ENCODE measurements around the gene MFSD8. TPM values are rescaled to one million over a fixed set of nuclear protein-coding genes. Genes with fewer than 3 reads are reported as not detected.
"Not testable (repeated sequence)": the region's sequence is repeated elsewhere in the genome, so short reads cannot be mapped to it uniquely, and the experiment has no call there.

MFSD8 gene
- total RNA-seq, 1 donor from 2014 or later: 20.2 TPM

- no peak overlapping the region for H3K4me3 Mint-ChIP-seq (ENCODE audit: low read depth)
- DNase-seq (ENCODE audit: low spot score): no peak
- no peak overlapping the region for H3K27ac Mint-ChIP-seq
- peaks cover 39% of the 10 kb centered on the region for H3K36me3 Mint-ChIP-seq (ENCODE audit: low read depth)
- intact Hi-C loops (cut with micrococcal nuclease): no loop called here
- no peaks in the 10 kb centered on the region for H3K27me3 Mint-ChIP-seq (ENCODE audit: low read depth)
- H3K4me1 Mint-ChIP-seq (ENCODE audit: low read depth): no peaks in the 10 kb centered on the region
- no peaks in the 10 kb centered on the region for H3K9me3 Mint-ChIP-seq
These were observed 42.7 kb downstream of the MFSD8 start for GRCh38 chr4:127922226-127922625.

- Mint-ChIP-seq H3K36me3 (ENCODE audit: low read depth) (peaks cover 30% of the 10 kb centered on the region), H3K4me3 (ENCODE audit: low read depth) (no peak overlapping the region), H3K27me3 (ENCODE audit: low read depth) (no peaks in the 10 kb centered on the region), H3K27ac (no peak overlapping the region), H3K9me3 (no peaks in the 10 kb centered on the region), H3K4me1 (ENCODE audit: low read depth) (no peaks in the 10 kb centered on the region)
- DNase-seq (ENCODE audit: low spot score): no peak
- intact Hi-C loops (cut with micrococcal nuclease): no loop called here
These were observed 44.5 kb downstream of the MFSD8 start for GRCh38 chr4:127920521-127920920.

GRCh38 chr4:127917151-127917550 lies 47.8 kb downstream of the MFSD8 start:
- intact Hi-C loops (cut with micrococcal nuclease): no loop called here
- no peak overlapping the region for H3K27ac Mint-ChIP-seq
- H3K27me3 Mint-ChIP-seq (ENCODE audit: low read depth): no peaks in the 10 kb centered on the region
- H3K9me3 Mint-ChIP-seq: no peaks in the 10 kb centered on the region
- H3K4me1 Mint-ChIP-seq (ENCODE audit: low read depth): no peaks in the 10 kb centered on the region
- peaks cover 9% of the 10 kb centered on the region for H3K36me3 Mint-ChIP-seq (ENCODE audit: low read depth)
- DNase-seq (ENCODE audit: low spot score): no peak
- no peak overlapping the region for H3K4me3 Mint-ChIP-seq (ENCODE audit: low read depth)

DNA sequence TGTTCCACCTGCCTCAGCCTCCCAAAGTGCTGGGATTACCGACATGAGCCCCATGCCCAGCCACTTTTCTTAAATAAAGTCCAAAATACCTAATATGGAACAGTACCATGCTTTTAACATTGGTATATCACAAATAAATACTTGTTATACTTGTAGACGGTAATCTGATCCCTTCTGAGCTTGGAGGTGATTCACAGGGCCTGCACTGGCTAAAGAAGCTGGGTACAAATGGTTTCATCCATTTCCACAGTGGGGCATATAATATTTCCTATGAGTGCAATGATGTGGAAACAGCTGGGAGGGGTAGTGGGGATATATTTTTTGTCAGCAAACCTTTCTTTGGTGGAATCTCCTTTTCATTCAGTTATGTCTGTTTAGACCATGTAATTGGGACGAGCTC lies 48.5 kb downstream of the MFSD8 start:
- no peak overlapping the region for H3K4me3 Mint-ChIP-seq (ENCODE audit: low read depth)
- no peak overlapping the region for H3K27ac Mint-ChIP-seq
- intact Hi-C loops (cut with micrococcal nuclease): no loop called here
- no peaks in the 10 kb centered on the region for H3K27me3 Mint-ChIP-seq (ENCODE audit: low read depth)
- no peak for DNase-seq (ENCODE audit: low spot score)
- no peaks in the 10 kb centered on the region for H3K9me3 Mint-ChIP-seq
- H3K36me3 Mint-ChIP-seq (ENCODE audit: low read depth): peaks cover 9% of the 10 kb centered on the region
- no peaks in the 10 kb centered on the region for H3K4me1 Mint-ChIP-seq (ENCODE audit: low read depth)

GRCh38 chr4:127905029-127905428 lies 59.9 kb downstream of the MFSD8 start:
- Mint-ChIP-seq H3K4me1 (ENCODE audit: low read depth) (peaks cover 2% of the 10 kb centered on the region), H3K4me3 (ENCODE audit: low read depth) (no peak overlapping the region), H3K36me3 (ENCODE audit: low read depth) (peaks cover 8% of the 10 kb centered on the region), H3K27ac (no peak overlapping the region), H3K27me3 (ENCODE audit: low read depth) (no peaks in the 10 kb centered on the region), H3K9me3 (no peaks in the 10 kb centered on the region)
- intact Hi-C loops (cut with micrococcal nuclease): no loop called here
- DNase-seq (ENCODE audit: low spot score): no peak

DNA sequence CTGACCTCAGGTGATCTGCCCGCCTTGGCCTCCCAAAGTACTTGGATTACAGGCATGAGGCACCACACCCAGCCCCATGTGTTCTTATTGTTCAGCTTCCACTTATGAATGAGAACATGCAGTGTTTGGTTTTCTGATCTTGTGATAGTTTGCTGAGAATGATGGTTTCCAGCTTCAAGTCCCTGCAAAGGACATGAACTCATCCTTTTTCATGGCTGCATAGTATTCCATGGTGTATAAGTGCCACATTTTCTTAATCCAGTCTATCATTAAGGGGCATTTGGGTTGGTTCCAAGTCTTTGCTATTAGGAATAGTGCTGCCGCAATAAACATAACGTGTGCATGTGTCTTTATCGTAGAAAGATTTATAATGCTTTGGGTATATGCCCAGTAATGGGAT lies 65.3 kb downstream of the MFSD8 start:
- H3K27me3 Mint-ChIP-seq (ENCODE audit: low read depth): not testable (repeated sequence)

DNA sequence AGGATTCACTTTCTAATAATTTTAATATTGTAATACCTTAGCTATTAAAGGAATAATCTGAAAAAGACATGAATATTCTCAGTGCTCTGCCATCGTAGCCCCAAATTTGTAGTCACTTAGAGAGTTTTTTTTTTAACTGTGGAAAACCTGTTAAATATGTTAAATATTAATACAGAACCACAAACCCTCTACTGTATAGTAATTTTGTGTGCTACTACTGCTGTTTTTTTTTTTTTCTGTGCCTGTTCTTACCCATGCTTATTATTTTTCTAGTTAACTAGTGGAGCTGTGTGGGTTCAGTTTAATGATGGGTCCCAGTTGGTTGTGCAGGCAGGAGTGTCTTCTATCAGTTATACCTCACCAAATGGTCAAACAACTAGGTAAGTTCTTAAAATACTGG lies 68.4 kb downstream of the MFSD8 start:
- Mint-ChIP-seq H3K4me1 (ENCODE audit: low read depth) (no peaks in the 10 kb centered on the region), H3K27ac (no peak overlapping the region), H3K36me3 (ENCODE audit: low read depth) (peaks cover 59% of the 10 kb centered on the region), H3K9me3 (no peaks in the 10 kb centered on the region), H3K27me3 (ENCODE audit: low read depth) (no peaks in the 10 kb centered on the region), H3K4me3 (ENCODE audit: low read depth) (no peak overlapping the region)
- no peak for DNase-seq (ENCODE audit: low spot score)
- intact Hi-C loops (cut with micrococcal nuclease): no loop called here

More for the DNA sequence above, 65.3 kb downstream of the MFSD8 start:
- H3K4me3 Mint-ChIP-seq (ENCODE audit: low read depth); intact Hi-C loops (cut with micrococcal nuclease); H3K27ac Mint-ChIP-seq; H3K9me3 Mint-ChIP-seq; DNase-seq (ENCODE audit: low spot score); H3K4me1 Mint-ChIP-seq (ENCODE audit: low read depth): not testable (repeated sequence)
- H3K36me3 Mint-ChIP-seq (ENCODE audit: low read depth): peaks cover 43% of the 10 kb centered on the region

GRCh38 chr4:127896069-127896468 lies 68.9 kb downstream of the MFSD8 start:
- H3K27ac Mint-ChIP-seq: no peak overlapping the region
- no peaks in the 10 kb centered on the region for H3K27me3 Mint-ChIP-seq (ENCODE audit: low read depth)
- intact Hi-C loops (cut with micrococcal nuclease): no loop called here
- no peak for DNase-seq (ENCODE audit: low spot score)
- no peaks in the 10 kb centered on the region for H3K4me1 Mint-ChIP-seq (ENCODE audit: low read depth)
- no peaks in the 10 kb centered on the region for H3K9me3 Mint-ChIP-seq
- peaks cover 59% of the 10 kb centered on the region for H3K36me3 Mint-ChIP-seq (ENCODE audit: low read depth)
- H3K4me3 Mint-ChIP-seq (ENCODE audit: low read depth): no peak overlapping the region

GRCh38 chr4:127889903-127890302 lies 75.1 kb downstream of the MFSD8 start:
- no peaks in the 10 kb centered on the region for H3K27me3 Mint-ChIP-seq (ENCODE audit: low read depth)
- no peak overlapping the region for H3K4me3 Mint-ChIP-seq (ENCODE audit: low read depth)
- H3K27ac Mint-ChIP-seq: no peak overlapping the region
- H3K4me1 Mint-ChIP-seq (ENCODE audit: low read depth): peaks cover 28% of the 10 kb centered on the region
- peaks cover 69% of the 10 kb centered on the region for H3K36me3 Mint-ChIP-seq (ENCODE audit: low read depth)
- no peaks in the 10 kb centered on the region for H3K9me3 Mint-ChIP-seq
- DNase-seq (ENCODE audit: low spot score): no peak
- intact Hi-C loops (cut with micrococcal nuclease): loop anchor here (1.0 kb wide), 1 partner anchor 9 kb away; no protein-coding TSS in a partner anchor

GRCh38 chr4:127888559-127888958 lies 76.4 kb downstream of the MFSD8 start:
- Mint-ChIP-seq H3K27ac (no peak overlapping the region), H3K9me3 (no peaks in the 10 kb centered on the region)
- intact Hi-C loops (cut with micrococcal nuclease): no loop called here

GRCh38 chr4:127881563-127881864 lies 83.5 kb downstream of the MFSD8 start:
- Mint-ChIP-seq H3K27me3 (ENCODE audit: low read depth) (no peaks in the 10 kb centered on the region), H3K9me3 (no peaks in the 10 kb centered on the region), H3K27ac (peak overlapping the region; percentile 91), H3K36me3 (ENCODE audit: low read depth) (peaks cover 36% of the 10 kb centered on the region), H3K4me3 (ENCODE audit: low read depth) (peak overlapping the region; percentile 93), H3K4me1 (ENCODE audit: low read depth) (peaks cover 35% of the 10 kb centered on the region)
- DNase-seq (ENCODE audit: low spot score): no peak
- intact Hi-C loops (cut with micrococcal nuclease): loop anchor here (1.0 to 5.0 kb wide), 4 partner anchors 9 to 929 kb away; no protein-coding TSS in a partner anchor

More at GRCh38 chr4:127888559-127888958, 76.4 kb downstream of the MFSD8 start:
- Mint-ChIP-seq H3K27me3 (ENCODE audit: low read depth) (no peaks in the 10 kb centered on the region), H3K4me1 (ENCODE audit: low read depth) (peaks cover 28% of the 10 kb centered on the region), H3K4me3 (ENCODE audit: low read depth) (no peak overlapping the region), H3K36me3 (ENCODE audit: low read depth) (peaks cover 66% of the 10 kb centered on the region)
- no peak for DNase-seq (ENCODE audit: low spot score)

DNA sequence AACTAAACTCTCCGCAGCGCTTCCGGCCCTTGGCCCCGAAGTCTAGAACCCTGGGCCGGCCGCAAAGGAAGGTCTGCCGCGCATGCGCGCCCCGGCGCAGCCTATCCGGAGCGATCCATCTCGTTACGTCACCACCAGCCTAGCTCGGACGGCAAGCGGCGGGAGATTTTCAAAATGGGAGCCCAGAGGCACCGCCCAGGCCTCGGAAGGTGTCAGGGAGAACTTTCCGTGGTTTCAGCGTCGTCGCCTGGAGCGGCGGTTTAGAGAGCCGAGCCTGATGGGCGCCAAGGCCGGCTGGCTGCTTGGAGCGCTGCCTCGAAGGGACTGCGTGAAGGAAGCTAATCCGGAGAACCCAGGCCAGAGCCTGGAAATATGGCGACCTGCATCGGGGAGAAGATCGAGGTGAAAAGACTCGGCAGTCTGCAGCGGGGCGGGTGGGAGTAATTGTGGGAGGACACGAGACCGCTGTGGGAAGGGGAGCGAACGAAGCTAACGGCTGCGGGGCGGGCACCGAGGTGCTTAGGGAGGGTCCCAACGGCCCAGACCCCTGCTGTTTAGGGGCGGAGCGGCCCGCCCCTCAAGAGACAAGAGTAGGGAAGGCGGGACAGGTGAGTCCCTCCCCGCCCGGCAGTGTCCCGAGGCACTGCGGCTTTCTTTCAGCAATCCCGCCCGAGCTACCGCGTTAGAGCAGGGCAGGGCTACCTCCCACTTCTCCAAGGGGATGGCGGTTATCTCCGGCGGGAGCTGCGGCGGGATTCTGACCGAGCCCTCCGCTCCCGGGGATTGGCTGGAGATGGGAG lies 84.0 kb downstream of the MFSD8 start, which contains the start of gene PLK4:
TSS of gene PLK4 (plus strand) at position 131 of the 800 bp plus-strand sequence. CDS start at position 373, 242 bp downstream.
- peaks cover 30% of the 10 kb centered on the region for H3K36me3 Mint-ChIP-seq (ENCODE audit: low read depth)
- intact Hi-C loops (cut with micrococcal nuclease): loop anchor here (1.0 to 5.0 kb wide), 8 partner anchors 9 to 1212 kb away; partner anchors contain the start of genes ABHD18, HSPA4L, MFSD8 and SCLT1
- H3K4me1 Mint-ChIP-seq (ENCODE audit: low read depth): peaks cover 36% of the 10 kb centered on the region
- H3K27ac Mint-ChIP-seq: peak within 1 kb of the TSS; percentile 91
- peak; percentile 97 for DNase-seq (ENCODE audit: low spot score)
- no peaks in the 10 kb centered on the region for H3K27me3 Mint-ChIP-seq (ENCODE audit: low read depth)
- peak within 1 kb of the TSS; percentile 93 for H3K4me3 Mint-ChIP-seq (ENCODE audit: low read depth)
- no peaks in the 10 kb centered on the region for H3K9me3 Mint-ChIP-seq

DNA sequence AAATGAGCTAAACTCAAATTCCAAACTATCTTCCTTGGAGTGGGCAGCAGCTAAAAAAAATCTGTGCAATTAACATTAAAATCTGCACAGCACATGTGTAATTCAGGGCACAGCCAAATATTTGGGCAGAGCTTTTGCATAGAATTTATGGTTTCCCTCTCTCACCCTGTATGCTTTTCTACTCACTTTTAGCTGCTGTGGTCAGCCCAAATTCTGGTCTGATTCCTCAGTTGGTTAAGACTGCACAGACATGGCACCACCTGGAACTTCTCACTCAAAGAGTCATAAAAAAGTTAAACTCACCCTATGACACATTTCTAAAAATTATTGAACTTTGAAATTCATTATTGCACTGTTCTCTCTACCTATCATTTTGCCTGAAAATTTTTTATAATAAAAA lies 89.2 kb downstream of the MFSD8 start:
- DNase-seq (ENCODE audit: low spot score): no peak
- H3K9me3 Mint-ChIP-seq: no peaks in the 10 kb centered on the region
- no peaks in the 10 kb centered on the region for H3K27me3 Mint-ChIP-seq (ENCODE audit: low read depth)
- no peak overlapping the region for H3K4me3 Mint-ChIP-seq (ENCODE audit: low read depth)
- intact Hi-C loops (cut with micrococcal nuclease): no loop called here
- H3K27ac Mint-ChIP-seq: no peak overlapping the region
- peaks cover 16% of the 10 kb centered on the region for H3K36me3 Mint-ChIP-seq (ENCODE audit: low read depth)
- H3K4me1 Mint-ChIP-seq (ENCODE audit: low read depth): peaks cover 22% of the 10 kb centered on the region

Data from activated T-helper 2 cell treated with anti-CD3 and anti-CD28 coated beads, Interferon-gamma antibody, Interleukin-2, Interleukin-4, amounts not matched to agents 10 μg/mL and 5 μg/mL and 100 μg/mL, durations not matched to agents 14 hours and 24 hours and 36 hours (primary cell).